AG09309 (cell line): ENCODE results near the gene SDK1.

Experiments used
- DNase-seq: peaks from one replicate; pipeline ENCODE4 v3.0.0-alpha.2; 2010; ENCODE audit warnings: low read depth
- H3K4me3 ChIP-seq: 2 replicates; pipeline ENCODE4 v1.5.1; 2011; ENCODE audit warnings: mild to moderate bottlenecking, low read depth, low read length, moderate library complexity; ENCODE audit not compliant: control insufficient read depth
- TF ChIP-seq, protein P1 (sequence below): IDR thresholded peaks from 2 replicates; pipeline ENCODE4 v1.5.1; 2011; ENCODE audit warnings: mild to moderate bottlenecking, low read depth, low read length, inconsistent platforms; ENCODE audit not compliant: insufficient read depth, control insufficient read depth; ENCODE audit errors: missing control alignments

SDK1 gene

DNA sequence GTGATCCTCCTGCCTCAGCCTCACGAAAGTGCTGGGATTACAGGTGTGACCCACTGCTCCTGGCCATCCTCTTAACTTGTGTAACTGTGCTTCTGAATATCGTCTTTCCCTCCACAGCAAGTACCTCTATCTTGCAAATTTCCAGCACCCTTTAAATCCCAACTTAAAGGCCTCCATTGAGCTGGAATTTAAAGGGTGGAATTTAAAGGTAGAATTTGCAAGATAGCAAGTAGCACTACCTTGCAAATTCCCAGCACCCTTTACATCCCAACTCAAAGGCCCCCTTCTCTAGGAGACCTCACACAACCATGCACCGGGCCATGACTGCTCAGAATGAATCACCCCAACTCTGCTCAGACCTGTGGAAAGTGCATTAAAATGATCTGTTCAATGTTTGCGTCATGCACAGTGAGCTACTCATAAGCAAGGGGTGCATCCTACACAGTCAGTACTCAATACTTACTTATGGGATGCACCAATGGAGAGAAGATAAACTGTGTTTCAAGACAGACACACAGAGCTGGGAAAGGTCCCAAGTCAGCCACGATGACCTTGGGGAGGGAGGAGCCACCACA, 17.8 kb upstream of the SDK1 start:
- DNase-seq: no peak
- TF ChIP-seq, protein P1, sequence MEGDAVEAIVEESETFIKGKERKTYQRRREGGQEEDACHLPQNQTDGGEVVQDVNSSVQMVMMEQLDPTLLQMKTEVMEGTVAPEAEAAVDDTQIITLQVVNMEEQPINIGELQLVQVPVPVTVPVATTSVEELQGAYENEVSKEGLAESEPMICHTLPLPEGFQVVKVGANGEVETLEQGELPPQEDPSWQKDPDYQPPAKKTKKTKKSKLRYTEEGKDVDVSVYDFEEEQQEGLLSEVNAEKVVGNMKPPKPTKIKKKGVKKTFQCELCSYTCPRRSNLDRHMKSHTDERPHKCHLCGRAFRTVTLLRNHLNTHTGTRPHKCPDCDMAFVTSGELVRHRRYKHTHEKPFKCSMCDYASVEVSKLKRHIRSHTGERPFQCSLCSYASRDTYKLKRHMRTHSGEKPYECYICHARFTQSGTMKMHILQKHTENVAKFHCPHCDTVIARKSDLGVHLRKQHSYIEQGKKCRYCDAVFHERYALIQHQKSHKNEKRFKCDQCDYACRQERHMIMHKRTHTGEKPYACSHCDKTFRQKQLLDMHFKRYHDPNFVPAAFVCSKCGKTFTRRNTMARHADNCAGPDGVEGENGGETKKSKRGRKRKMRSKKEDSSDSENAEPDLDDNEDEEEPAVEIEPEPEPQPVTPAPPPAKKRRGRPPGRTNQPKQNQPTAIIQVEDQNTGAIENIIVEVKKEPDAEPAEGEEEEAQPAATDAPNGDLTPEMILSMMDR: no peak
- no peak overlapping the region for H3K4me3 ChIP-seq

DNA sequence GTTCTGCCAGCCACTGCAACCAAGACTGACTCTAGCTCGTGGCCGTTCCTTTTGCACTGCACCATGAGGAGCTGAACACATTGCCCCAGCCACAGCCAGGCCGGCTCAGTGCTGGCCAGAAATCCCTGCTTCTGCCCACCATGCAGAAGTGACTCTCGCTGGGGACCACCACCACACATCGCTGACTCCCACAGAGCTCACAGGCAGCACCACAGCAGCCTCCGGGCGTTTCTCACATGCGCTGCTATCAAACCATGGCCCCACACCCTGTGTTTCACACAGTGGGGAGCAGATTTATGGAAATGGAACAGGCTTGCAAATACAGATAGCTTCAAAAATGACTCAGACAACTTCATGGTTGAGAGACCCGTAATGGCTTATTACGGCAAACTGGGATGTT, 15.4 kb upstream of the SDK1 start:
- TF ChIP-seq, protein P1: no peak
- no peak overlapping the region for H3K4me3 ChIP-seq
- DNase-seq: no peak

DNA sequence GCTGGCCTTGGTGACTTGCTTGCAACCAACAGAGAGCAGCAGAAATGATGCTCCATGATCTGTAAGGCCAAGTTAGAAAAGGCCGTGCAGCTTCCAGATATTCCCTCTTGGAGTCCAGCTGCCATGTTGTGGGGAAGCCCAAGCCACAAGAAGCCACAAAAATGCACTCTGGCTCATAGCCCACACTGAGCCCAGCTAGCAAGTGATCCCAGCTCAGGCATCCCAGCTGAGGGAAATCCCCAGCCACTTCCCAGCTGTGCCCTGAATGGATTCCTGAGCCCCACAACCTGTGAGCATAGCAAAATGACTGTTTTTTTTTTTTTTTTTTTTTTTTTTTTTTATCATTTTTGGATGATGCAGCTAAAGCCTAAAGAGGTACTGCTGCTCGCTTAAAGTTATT, 11.1 kb upstream of the SDK1 start:
- DNase-seq: no peak
- TF ChIP-seq, protein P1: no peak
- H3K4me3 ChIP-seq: no peak overlapping the region

DNA sequence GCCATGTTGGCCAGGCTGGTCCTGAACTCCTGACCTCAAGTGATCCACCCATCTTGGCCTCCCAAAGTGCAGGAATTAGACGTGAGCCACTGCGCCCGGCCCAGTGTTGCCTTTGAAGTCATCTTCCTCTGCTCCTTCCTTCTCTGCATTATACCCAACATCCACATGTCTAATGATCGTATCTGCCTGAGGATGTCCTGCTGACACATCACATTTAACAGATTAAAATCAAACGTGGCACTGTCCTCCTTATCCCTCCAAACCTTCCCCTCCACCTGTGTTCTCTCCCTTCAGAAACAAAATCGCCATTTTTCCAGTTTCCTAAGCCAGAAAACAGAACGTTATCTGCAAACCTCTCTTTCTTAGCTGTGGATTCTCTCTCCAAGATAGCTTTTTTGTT, 8.4 kb upstream of the SDK1 start:
- TF ChIP-seq, protein P1: no peak
- no peak overlapping the region for H3K4me3 ChIP-seq
- no peak for DNase-seq

DNA sequence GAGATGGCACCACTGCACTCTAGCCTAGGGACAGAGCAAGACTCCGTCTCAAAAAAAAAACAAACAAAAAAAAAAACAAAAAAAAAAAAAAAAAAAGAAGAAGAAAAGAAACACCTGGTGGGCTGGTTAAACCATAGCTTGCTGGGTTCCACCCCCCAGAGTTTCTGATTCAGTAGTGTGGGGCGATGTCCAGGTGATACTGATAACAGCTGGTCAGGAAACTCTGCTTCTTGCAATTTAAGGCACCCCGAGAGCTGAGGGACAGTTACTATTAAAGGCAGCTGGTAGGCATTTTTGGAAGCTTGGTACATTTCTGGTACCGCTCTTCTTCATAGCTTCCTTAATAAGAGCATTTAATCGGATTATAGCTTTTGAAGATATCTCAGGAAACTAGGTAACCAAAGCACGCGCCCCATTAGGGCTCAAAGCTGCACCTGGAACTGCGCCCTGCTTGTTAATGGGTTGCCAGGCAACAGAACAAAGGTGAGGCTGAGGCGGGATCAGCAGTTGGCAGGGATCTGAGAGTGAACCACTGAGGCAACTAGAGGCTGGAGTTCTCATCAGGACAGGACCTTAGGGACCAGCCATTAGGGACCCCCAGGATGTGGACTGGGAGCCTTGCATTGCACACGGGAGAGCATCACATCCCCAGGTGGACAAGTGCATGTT, 6.5 kb upstream of the SDK1 start:
- DNase-seq: no peak
- no peak overlapping the region for H3K4me3 ChIP-seq
- TF ChIP-seq, protein P1: no peak

DNA sequence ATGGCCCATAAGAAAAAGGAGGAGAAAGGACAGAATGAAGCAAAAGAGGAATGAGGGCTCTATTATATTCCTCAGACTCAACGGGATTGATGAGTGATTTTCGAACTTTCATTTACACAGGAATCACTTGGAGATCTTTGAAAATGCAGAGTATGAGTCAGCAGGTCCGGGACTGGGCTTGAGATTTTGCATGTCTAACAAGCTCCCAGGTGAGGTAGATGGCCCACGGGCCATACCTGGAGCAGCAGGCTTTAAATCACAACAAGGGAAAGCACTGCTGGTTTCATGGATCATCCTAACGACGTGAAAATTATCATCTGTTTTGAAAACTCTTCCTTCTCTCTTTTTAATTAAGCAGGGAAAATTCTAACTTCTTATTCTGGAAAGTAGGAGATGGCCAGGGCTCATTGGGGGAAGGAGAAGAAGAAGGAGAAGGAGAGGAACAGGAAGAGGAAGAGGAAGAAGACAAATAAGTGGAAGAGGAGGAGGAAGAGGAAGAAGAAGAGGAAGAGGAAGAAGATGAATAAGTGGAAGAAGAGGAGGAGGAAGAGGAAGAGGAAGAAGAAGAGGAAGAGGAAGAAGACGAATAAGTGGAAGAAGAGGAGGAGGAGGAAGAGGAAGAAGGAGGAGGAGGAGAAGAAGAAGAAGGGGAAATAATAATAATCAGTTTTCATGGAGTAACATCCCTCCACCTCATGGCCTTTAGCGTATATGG, 3.8 kb upstream of the SDK1 start:
- H3K4me3 ChIP-seq: no peak overlapping the region
- DNase-seq: no peak
- TF ChIP-seq, protein P1: no peak
